NCI-H2171 (cell line): Measurements from ENCODE around the gene SERPINA3.

Experiments used
- DNase-seq: peaks from one replicate; lab custom pipeline; 2025; lab: John Stamatoyannopoulos, UW

Gene SERPINA3

GRCh38 chr14:94613720-94614644, 1.8 kb downstream of the SERPINA3 start:
- no peak for DNase-seq

- no peak for DNase-seq
These were observed 2.6 kb downstream of the SERPINA3 start for GRCh38 chr14:94614802-94615201.

GRCh38 chr14:94615254-94615653, 3.1 kb downstream of the SERPINA3 start:
- no peak for DNase-seq

GRCh38 chr14:94615823-94616570, 3.8 kb downstream of the SERPINA3 start:
- DNase-seq: no peak

- no peak for DNase-seq
These were observed 5.3 kb downstream of the SERPINA3 start for GRCh38 chr14:94617366-94617941.

GRCh38 chr14:94617988-94618822, 6.0 kb downstream of the SERPINA3 start:
- DNase-seq: no peak

GRCh38 chr14:94619297-94619696, 7.1 kb downstream of the SERPINA3 start:
- no peak for DNase-seq

GRCh38 chr14:94620597-94620996, 8.4 kb downstream of the SERPINA3 start:
- no peak for DNase-seq

GRCh38 chr14:94621358-94622134, 9.4 kb downstream of the SERPINA3 start:
- DNase-seq: no peak

- no peak for DNase-seq
These were observed 10.6 kb downstream of the SERPINA3 start for GRCh38 chr14:94622653-94623421.

GRCh38 chr14:94623422-94623809, 11.2 kb downstream of the SERPINA3 start:
- DNase-seq: no peak

GRCh38 chr14:94623856-94624499, 11.8 kb downstream of the SERPINA3 start:
- DNase-seq: no peak

GRCh38 chr14:94624537-94625352, 12.6 kb downstream of the SERPINA3 start:
- no peak for DNase-seq

GRCh38 chr14:94625353-94625635, 13.1 kb downstream of the SERPINA3 start:
- no peak for DNase-seq

- DNase-seq: no peak
These were observed 16.4 kb downstream of the SERPINA3 start for GRCh38 chr14:94628578-94628977.

- no peak for DNase-seq
These were observed 18.2 kb downstream of the SERPINA3 start for GRCh38 chr14:94630396-94630795.

GRCh38 chr14:94631050-94631449, 18.9 kb downstream of the SERPINA3 start:
- DNase-seq: no peak

GRCh38 chr14:94631536-94632304, 19.5 kb downstream of the SERPINA3 start:
- no peak for DNase-seq

GRCh38 chr14:94632305-94632590, 20.1 kb downstream of the SERPINA3 start:
- no peak for DNase-seq
